ENCODE results near the gene NTF4.

Gene NTF4

DNA sequence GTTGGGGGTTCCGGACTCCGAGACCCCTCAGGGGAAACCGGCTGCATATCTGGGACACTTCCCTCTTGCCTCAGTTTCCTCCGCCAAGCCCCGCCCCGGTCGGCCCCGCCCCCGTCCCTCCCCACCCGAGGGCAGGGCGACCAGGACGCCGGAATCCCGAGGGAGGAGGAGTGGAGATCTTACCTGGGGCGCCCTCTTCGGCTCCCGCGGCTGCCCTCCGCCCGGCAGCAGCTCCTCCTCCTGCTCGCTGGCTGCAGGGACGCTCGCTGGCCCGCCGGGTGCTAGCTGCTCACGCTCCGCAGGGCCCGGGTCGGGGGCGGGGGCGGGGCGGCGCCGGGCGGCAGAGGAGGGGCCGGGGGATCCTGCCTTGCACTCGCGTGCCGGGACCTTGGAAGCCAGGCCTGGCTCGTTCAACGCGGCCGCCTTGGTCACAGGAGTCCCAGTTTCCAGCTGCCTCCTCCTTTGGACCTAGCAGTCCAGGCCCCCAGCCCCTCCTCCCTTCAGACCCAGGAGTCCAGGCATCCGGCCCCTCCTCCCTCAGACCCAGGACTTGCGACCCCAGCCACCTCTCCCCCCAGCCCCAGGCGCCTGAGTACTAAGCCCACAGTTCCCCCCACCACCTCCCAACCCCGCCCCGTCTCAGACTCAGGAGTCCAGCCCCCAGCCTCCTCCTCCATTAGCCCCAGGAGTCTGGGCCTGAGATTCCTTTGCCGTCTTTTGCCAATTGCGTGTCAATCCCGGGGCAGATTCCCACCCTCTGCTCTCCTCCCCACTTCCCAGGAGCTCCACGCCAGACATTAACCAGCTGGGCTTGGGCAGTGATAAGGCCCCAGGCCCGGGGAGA lies at the start of gene NTF4:
TSS of gene NTF4 (minus strand) at position 51 of the 844 bp plus-strand sequence. CDS start 2,821 bp downstream, outside the sequence.
- peak; percentile 16 for DNase-seq

GRCh38 chr19:49113762-49114629 lies 49.4 kb upstream of the NTF4 start, which contains the start of gene LIN7B:
TSS of gene LIN7B (plus strand) at chr19:49114370. CDS start at chr19:49114405, 35 bp downstream.
- peak; percentile 73 for DNase-seq

GRCh38 chr19:49111218-49111998 lies 46.8 kb upstream of the NTF4 start:
- no peak for DNase-seq

DNA sequence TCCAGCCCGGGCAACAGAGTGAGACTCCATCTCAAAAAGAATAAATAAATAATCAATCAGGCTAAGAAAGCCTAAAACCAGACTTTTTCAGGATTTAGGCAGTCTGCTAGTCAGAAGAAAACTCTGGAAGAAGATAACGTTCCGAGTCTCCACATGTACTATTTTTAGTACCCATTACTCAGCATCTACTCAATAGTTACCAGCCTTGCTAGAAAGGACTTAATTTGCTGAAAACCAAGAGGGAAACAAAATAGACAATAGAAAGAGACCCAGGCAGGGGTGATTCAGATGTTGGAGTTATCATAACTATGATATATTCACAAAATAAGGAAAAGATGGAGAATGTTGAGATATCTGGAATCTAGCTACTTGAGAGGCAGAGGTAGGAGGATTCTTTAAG lies 45.9 kb upstream of the NTF4 start:
- DNase-seq: no peak

DNA sequence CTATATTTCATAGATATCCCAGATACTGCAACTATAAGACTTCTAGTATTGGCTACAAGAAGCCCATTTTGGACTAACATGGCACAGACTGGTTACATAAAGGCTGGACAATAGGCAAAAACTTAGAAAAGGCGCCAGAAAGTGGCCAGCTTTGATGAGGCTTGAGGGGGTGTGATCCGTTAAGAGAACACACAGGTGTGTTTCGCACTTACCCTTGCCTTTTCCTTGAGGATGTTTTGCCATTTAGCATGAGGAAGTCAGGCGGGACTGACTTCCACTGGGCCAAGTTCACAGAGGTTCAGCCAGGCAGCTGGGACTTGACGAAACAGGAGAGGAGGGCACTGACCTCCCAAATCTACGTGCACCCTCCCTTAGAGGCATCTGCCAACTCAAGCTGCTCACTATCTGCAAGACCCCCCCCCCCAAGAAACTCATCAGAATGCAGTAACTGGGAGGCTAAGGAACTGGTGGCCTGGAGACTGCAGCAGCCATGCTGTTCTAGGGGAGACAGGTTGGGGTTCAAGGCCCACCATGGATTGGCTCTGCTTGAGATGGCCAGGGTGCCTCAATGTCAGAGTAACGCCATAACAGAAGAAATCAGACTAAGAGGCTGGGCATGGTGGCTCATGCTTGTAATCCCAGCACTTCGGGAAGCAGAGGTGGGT lies 45.1 kb upstream of the NTF4 start:
- DNase-seq: no peak

DNA sequence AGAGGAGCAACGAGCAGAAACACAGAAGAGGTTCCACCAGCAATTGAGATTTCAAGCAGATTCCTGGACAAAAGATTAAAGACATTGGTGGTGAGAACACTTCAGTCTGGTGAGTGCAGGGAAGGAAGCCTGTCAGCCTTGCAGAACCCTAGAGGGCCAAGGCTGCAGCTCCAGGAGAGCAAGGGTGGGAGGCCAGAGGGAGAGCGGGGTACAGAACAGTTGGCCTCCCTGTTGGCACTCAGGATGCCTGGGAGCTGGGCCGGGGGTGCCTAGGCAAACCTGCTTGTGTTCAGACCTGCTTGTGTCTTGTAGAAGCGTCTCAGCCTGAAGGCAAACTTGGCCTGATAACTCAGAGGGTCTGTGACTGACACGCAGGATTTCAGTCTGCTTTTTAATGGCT lies 44.4 kb upstream of the NTF4 start:
- DNase-seq: no peak

DNA sequence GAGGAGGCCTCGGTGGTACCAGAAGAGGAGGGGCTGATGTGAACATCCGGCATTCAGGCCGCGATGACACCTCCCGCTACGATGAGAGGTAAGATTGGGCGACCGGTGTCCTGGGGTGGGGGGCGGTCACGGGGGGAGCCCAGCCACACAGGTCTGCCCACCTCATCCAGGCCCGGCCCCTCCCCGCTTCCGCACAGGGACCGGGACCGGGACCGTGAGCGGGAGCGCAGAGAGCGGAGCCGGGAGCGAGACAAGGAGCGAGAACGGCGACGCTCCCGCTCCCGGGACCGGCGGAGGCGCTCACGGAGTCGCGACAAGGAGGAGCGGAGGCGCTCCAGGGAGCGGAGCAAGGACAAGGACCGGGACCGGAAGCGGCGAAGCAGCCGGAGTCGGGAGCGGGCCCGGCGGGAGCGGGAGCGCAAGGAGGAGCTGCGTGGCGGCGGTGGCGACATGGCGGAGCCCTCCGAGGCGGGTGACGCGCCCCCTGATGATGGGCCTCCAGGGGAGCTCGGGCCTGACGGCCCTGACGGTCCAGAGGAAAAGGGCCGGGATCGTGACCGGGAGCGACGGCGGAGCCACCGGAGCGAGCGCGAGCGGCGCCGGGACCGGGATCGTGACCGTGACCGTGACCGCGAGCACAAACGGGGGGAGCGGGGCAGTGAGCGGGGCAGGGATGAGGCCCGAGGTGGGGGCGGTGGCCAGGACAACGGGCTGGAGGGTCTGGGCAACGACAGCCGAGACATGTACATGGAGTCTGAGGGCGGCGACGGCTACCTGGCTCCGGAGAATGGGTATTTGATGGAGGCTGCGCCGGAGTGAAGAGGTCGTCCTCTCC lies 43.2 kb upstream of the NTF4 start:
- DNase-seq: no peak

DNA sequence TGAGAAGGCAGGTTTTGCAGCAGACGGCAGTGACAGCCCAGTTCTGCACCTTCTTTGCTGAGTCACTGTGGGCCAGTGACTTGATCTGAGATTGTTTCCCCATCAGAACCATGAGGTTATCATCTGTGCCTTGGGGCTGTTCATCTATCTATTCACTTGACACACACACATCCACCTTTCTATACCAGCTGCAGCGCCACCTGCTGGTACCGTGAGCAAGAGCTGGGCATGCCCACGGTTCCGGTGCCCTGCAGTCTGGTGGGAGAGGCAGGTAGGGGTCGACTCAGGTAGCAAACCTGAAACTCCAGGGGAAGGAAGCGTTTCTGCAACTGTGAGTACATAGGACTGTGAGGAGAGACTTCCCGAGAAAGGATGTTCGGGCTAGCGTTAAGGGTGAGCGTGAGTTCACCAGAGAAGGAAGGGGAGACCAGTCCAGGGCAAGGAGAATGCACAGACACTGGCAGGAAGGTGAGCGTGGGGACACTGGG lies 42.1 kb upstream of the NTF4 start:
- DNase-seq: no peak

DNA sequence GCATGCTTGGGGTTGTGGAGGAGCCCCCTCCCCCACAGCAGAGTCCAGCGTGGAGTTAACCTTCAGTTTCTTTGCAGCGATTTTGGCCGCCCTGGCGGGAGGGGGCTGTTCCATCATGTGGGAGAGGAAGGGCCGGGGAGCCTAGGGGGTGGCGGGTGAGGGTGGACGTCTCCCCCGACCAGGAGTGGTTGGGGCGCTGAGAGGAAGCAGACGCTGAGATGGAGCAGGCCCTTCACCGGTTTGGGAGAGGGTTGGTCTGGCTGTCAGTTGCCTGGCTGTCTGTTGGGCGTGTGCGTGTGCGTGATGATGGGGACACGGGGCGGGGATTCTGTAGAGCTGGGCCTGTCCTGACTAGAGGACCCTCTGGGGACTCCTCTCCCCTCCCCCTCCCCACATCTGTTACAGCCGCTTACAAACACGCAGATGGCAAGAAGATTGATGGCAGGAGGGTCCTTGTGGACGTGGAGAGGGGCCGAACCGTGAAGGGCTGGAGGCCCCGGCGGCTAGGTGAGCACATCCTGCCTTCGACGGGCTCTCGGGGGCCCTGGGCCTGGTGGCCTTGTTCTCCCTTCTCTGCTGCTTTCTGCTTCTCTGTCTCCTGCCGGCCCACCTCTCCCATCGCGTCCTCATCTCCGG lies 39.7 kb upstream of the NTF4 start:
- DNase-seq: no peak

- no peak for DNase-seq
Measured at GRCh38 chr19:49103331-49104085, 38.9 kb upstream of the NTF4 start.

DNA sequence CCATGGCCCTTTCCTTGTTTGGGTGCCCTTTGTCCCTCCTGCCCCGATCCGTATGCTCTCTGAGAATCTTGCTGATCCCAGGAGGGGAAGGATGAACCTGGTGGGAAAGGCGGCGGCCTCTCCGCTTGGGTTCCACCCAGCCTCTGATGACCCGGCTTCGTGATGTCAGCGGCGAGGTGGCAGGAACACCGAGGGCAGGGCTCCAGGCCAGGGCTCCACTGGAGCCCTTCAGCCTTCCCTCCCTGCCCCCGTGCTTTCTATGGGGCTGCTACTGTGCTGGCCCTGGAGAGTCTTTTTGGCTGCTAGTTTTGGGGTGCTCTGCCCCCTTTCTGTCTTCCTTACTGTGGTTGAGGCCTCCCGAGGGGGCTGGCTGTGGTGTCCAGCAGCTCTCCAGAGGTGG lies 37.7 kb upstream of the NTF4 start:
- no peak for DNase-seq

DNA sequence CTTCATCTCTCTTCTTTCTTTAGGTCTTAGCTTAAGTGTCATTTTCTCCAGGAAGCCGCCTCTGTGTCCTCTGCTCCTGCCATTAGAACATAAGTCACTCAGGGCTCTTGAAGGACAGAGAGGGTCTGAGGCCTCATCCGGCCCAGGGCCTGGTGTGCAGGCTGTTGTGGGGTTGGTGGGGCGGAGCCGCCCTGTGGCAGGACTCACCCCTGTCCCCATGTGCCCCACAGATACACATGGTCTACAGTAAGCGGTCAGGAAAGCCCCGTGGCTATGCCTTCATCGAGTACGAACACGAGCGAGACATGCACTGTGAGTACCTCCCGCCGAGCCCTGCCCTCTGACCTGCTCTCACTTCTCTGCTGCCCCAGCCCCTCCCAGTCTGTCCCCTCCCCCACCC lies 36.5 kb upstream of the NTF4 start:
- no peak for DNase-seq

GRCh38 chr19:49098795-49099194 lies 34.2 kb upstream of the NTF4 start:
- DNase-seq: no peak

DNA sequence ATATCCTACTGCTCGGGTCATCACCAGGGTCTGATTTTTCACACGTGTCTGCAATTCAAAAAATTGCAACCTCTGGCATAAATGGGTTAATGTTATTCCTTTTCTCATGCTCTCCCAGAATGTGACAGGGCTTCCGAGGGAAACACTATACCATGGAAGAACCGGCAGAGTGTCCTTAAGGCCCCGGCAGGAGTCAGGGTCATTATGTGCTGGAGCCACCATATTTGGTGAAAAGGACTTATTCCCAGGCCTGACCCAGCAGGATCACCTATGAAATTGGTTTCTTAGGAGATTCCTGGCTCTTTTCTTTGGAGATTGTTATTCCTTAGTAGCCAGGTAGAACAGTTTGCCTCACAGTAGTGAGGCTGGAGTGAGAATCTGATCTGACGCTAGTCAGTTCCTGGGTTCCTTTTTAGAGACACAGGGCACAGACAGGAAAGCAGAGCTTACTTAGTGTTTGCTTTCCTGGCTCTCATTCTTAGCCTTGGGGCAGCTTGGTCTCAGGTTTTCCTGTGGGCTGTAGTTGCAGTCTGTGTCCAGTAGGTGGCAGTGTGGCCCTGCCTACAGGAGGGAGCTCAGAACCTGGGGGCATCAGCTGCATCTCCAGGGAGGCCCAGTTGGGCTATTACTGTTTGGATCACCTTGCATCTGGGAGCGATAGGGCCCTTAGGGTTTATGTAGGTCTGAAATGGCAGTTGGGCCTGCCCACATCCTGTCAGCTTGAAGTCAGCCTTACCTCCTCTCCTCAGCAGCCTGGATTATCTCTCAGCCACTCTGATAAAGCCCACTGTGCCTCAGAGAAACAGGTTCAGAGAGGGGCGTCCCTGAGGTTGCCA lies 33.1 kb upstream of the NTF4 start:
- DNase-seq: peak; percentile 79

DNA sequence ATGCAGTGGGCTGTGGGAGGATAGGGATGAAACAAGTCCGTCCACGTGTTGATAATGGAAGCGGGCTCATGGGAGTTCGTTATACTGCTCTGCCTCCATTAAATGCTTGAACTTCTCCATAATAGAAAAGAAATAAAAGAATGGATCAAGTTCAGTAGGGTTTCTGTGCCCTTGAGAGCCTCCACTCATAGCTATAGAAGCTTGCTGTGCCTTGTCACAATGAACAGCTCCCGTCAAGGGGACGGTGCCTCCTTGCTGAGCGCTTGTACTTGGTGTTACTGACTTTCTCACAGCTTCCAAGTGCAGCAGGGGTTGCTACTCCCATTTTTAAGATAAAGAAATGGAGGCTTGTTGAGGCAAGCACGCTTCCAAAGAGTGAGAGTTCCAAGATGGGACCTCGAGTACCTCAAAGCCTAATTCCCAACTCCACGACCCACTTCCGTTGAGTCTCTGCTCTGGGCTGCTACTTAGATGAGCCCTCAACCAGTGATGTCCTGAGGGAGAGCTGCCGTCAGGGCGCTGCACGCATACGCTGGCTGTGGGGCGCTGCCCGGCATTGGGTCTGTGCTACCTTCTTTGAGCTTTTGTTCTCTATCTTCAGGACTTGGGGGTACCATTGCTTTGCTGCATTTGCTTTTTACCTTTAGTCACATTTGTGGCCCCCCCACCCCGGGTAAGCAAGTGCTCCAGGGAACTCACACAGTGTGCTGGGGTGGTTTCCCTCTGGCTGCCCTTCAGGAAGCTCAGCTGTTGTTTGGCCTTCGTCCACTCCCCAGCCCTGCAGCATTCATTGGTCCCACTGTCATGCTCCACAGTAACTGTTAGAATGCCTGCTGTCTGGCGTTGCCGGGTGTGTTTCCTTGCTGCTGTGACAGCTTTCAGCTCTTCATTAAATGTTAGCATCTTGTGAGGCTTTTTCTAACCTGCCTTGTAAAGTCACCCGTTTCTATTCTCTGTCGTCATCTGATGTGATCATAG lies 30.2 kb upstream of the NTF4 start:
- no peak for DNase-seq

GRCh38 chr19:49092686-49093085 lies 28.1 kb upstream of the NTF4 start:
- no peak for DNase-seq

GRCh38 chr19:49091391-49092038 lies 26.9 kb upstream of the NTF4 start:
- DNase-seq: no peak
